Hindlimb muscle (tissue), 1 donor: Measurements from ENCODE around the gene NKIRAS2. TPM values are rescaled to one million over a fixed set of nuclear protein-coding genes. Genes with fewer than 3 reads are reported as not detected.

Experiments
- DNase-seq: peaks from one replicate; pipeline ENCODE4 v3.0.0-alpha.2; 2013
- polyA plus RNA-seq: library from polyadenylated mRNA; unstranded; fragments of 120-200 nt; gene quantifications from one replicate; pipeline ENCODE4 v1.2.1, GENCODE V29; 2013; ENCODE audit not compliant: insufficient read length

NKIRAS2 gene
- polyA plus RNA-seq, 1 donor: 51.1 TPM

GRCh38 chr17:42027590-42027889 is 7.7 kb downstream of the NKIRAS2 start:
- no peak for DNase-seq

DNA sequence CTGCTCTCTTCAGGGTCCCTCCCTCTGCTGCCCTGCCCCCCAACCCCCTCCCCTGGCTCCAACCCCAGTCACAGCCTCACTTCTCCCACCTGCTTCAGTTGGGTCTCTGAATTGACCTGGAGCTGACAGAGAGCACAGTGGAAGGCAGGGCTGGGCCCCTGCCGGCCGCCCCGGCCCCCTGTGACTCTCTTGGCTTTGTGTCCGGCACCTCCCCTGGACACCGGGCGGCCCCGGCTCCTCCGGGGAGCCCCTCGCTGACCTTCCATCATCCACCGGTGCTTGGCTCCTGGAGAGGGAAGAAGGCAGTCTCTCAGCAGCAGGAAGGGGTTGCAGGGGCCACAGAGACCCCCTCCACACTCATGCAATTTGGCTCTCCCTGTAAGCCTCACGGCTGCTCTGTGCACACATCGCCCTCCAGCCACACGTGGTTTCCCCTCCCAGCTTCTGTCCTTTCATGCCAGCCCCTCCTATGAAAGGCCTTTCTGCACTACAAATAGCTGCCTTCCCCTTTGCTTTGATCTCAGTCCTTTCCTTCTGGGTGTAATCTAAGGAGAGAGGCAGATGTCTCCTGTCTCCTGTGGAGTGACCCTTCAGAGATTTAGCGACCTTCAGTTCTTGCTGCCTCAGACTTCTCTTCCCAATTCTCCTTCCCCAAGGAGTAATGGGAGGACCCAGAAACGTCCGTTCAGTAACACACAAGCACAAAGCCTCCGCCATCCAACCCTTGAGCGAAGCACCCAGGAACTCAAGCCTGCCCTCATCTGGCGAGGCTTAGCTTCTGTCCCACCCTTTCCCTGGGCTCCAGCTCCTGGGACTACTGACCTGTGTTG is 8.3 kb downstream of the NKIRAS2 start:
- no peak for DNase-seq

DNA sequence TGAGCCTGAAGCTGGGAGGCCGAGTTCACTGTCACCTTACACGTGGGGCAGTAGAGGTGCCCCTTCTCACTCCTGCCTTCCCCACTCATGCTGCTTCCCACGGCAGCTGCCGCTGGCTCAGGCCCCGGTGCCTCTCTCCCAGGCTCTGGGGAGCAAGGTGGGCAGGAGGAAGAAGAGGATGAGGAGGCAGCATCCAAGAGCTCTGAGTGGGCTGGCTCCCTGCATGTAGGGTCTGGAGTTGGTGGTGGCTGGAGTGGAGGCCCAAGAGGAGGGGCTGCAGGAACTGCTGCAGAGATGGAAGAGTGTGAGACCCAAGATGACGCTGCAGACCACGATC is 8.9 kb downstream of the NKIRAS2 start:
- DNase-seq: no peak

DNA sequence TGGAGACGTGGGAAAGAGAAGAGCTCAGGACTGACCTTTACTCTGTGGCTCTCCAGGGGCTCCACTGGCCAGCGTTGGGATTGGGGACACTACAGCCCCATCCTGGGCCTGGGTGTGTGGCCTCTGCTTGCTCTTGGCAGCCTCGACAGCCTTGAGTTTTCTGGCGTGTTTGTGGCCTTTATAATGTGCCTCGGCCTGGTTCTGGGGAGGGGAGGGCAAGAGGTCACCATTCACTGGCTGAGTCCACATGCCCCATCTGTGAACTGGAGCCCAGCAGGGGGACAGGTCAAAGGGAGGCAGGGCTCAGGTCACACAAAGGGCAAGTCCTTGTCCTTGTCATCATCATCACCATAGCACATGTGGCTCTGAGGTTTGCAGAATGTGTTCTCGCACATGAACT is 11.7 kb downstream of the NKIRAS2 start:
- DNase-seq: no peak

DNA sequence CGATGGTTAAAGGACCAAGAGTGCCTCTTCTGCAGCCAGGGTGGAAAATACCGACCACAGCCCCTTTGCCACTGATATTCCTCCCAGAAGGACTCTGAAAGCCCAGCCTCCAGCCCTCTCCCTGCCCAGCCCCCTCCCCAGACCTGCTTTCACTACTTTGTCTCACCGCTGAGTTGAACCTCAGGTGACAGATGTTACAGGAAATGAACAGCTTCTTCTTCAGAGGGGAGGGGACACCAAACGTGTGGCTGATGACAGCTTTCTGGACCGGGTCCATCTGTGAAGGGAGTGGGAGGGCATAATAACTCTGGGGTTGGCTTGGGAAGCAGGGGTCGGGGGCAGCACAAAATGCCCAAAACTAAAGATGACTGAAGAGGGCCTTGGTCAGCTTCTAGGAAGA is 14.2 kb downstream of the NKIRAS2 start:
- DNase-seq: no peak

GRCh38 chr17:42038221-42038973 is 18.5 kb downstream of the NKIRAS2 start:
- DNase-seq: no peak

- DNase-seq: no peak
Measured at GRCh38 chr17:42039794-42040763, 20.2 kb downstream of the NKIRAS2 start.

DNA sequence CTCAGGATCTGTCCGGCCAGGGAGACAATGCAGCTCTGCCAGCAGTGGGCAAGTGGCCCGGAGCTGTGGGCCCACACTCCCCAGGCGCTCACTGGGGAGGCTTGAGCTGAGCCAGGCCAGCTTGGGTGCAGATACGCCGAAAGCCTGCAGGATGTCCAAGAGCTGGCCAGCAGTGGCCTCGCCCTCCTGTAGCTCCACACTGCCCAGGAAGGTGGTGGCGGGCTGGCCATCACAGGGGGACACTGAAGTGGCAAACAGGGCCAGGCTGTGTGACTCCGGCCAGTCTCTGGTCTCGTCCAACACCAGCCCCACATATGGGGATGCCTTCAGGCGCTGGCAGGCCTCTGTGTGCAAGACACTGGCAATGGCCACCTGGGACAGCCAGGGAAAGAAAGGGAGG is 20.9 kb downstream of the NKIRAS2 start:
- DNase-seq: no peak

- DNase-seq: no peak
Measured at GRCh38 chr17:42041619-42042018, 21.7 kb downstream of the NKIRAS2 start.

DNA sequence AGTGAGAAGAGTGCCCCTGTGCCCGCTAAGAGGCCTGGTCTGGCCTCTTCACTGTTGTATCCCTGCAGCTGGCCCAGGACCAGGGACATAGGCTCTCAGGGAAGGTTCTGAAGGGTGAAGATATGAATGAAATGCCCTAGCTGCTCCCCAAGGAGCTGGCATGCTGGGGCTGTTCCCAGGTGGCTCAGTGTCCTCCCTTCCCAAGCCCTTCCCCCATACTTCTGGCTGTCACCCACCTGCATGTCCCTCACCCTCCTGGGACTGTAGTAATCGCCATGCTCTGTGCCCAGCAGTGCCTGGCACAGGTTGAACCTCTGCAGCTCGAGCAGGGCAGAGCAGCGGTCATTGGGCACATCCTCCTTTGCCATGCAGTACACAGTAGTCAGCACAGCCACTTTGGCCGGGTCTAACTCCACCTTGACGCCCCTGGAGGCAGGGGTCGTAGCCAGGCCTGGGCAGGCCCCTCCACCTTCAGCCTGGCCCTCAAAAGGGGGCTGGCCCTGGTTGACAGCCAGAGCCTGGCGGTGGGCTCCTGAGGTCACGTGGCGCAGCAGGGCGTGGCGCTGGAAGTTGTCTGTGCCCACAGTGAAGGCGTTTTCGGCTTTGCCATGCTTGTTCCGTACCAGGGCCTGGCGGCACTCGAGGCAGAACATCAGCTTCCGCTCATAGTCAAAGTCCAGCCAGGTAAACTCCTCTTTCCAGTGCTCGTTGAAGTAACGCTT is 22.9 kb downstream of the NKIRAS2 start:
- no peak for DNase-seq

DNA sequence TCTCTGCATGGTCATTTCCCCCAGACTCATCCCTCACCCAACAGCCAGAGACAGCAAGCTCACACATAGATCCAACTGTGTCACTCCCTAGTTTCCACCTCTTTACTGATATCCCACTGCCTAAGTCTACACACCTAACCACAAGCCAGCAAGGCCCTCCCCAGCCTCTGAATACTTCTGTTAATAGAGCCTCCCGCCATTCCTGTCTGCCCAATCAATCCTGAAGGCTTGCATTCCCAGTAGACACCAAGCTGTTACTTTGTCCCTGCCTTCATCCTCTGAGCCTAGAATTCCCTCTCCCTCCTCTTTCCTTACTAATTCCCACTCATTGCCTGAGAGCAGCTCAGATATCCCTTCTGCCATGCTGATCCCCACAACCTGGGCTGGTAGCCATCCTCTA is 25.8 kb downstream of the NKIRAS2 start:
- DNase-seq: no peak

GRCh38 chr17:42047343-42047742 is 27.5 kb downstream of the NKIRAS2 start:
- DNase-seq: no peak

DNA sequence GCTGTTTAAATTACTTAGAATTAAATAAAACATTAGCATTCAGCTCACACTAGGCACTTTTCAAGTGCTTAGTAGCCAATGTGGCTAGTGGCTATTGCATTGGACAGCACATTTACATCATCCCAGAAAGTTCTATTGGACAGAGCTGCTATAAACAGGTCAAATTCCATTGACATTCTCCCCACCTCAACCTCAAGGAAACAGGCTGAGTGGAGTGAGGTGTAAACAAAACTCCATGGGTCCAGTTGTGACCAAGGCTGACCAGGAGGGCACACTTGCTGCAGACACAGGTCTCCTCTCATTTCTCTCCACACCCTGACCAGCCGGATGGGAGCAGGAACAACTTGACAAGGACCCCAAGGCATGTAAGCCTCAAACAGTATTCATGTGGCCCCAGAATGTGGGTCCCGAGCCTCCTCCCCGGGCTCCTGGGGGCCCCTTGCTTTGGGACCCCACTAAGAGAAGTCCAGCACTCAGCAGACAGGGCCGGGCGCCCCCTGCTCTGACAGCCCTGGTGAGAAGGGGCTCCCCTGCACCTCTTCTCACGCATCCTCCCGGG is 30.0 kb downstream of the NKIRAS2 start:
- no peak for DNase-seq

- peak; percentile 53 for DNase-seq
Measured at GRCh38 chr17:42050393-42051012, 30.6 kb downstream of the NKIRAS2 start, which contains the start of gene C17orf113. Gene C17orf113 (minus strand): TSS chr17:42050601. CDS start chr17:42043376, 7,225 bp downstream.

- DNase-seq: no peak
Measured at GRCh38 chr17:42051013-42051400, 31.1 kb downstream of the NKIRAS2 start.

- no peak for DNase-seq
Measured at GRCh38 chr17:42051645-42052044, 31.8 kb downstream of the NKIRAS2 start.

DNA sequence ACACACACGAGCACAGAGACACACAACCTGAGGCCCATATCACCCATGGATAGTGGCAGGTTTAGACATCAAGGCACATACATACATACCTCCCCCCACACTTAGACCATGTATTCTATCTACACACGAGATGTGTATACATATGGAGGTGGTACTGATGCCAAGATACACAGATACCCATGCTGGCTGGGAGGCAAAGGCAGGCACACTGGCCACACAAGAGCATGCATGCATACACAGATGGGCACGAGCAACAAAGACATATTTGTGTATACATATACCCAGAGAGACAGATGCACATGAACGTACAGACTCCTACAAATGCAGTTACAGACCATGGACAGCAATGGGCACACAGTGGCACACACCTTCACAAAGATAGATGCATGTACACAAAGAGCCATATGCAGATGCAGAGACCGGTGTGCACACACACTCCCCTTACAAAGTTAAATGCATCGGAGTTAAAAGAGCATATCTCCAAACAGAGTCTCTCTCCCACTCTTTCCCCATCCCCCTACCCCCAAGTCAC is 32.5 kb downstream of the NKIRAS2 start:
- DNase-seq: no peak

DNA sequence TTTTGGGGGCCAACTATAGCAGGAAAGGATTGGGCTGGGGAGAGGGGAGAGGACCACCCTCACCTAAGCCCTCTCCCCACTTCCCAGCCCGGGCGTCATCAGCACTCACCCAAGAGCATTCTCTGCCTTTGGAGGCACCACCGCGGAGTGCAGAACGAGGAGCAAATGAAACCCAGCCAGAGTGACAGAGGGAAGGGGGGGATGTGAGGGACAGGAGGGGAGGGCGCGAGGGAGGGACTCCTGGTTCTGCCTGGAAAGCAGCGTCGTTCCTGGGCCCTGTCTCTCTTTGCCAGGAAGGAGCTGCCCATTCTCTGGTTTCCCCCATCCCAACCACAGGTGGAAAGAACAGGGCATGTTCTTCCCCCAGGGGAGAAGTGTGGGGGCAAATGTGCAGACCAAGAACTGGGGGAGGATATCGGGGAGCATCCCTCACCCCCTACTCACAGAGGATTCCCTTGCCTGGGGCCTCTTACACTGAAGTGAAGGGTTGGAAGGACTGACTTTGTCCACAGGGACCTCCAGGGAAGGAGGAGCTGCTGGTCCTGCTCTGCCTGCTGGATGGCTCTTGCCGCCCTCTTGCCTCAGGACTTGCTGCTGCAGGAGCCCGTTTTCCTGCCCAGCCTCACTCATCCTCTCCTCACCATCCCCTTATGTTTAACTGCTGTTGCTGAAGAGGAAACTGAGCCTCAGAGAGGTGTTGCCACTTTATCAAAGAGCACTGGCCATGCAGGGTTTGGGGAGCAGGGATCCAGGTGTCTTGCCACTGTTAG is 34.0 kb downstream of the NKIRAS2 start:
- no peak for DNase-seq

- DNase-seq: no peak
Measured at GRCh38 chr17:42055027-42055426, 35.1 kb downstream of the NKIRAS2 start.

DNA sequence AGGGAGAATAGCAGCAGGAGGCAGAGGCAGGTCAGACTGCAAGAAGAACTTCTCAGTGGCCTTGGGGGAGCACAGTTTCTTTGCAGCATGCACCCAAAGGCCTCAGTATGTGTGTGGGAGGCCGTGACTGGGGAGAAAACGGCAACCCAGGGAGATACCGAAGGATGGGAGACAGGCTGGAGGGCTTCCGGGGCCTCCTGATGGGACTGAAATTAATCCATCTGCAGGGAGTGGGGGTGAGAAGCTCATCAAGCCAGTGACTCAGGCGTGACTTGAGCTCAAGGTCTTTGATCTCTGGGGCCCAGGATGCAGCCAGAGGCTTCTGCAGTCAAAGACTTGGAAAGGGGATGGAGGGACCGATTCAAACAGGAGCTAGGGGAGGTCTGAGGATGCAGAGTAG is 35.6 kb downstream of the NKIRAS2 start:
- no peak for DNase-seq
